GM18502 (cell line): ENCODE results near the gene DDX49.

Experiments used
- ATAC-seq: cut with Tn5 transposase; IDR thresholded peaks from one replicate; pipeline ENCODE4 v1.9.1; 2021; ENCODE audit warnings: mild to moderate bottlenecking; ENCODE audit not compliant: unreplicated experiment, poor library complexity

DDX49 gene

DNA sequence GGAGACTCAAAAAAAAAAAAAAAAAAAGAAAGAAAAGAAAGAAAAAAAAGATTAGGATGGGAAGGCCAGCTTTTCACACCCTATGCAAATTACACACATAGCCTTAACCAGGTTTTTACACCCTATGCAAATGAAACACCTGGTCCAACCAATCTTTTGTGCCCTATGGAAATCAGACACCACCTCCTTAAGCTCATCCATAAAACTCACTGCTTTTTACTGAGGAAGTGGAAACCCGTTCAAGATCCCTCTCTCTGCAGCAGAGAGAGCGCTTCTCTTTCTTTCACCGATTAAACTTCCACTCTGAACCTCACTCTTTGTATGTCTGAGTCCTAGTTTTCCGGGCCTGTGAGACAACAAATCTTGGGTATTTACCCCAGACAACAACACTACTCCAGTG, 46.8 kb downstream of the DDX49 start:
- no peak for ATAC-seq

DNA sequence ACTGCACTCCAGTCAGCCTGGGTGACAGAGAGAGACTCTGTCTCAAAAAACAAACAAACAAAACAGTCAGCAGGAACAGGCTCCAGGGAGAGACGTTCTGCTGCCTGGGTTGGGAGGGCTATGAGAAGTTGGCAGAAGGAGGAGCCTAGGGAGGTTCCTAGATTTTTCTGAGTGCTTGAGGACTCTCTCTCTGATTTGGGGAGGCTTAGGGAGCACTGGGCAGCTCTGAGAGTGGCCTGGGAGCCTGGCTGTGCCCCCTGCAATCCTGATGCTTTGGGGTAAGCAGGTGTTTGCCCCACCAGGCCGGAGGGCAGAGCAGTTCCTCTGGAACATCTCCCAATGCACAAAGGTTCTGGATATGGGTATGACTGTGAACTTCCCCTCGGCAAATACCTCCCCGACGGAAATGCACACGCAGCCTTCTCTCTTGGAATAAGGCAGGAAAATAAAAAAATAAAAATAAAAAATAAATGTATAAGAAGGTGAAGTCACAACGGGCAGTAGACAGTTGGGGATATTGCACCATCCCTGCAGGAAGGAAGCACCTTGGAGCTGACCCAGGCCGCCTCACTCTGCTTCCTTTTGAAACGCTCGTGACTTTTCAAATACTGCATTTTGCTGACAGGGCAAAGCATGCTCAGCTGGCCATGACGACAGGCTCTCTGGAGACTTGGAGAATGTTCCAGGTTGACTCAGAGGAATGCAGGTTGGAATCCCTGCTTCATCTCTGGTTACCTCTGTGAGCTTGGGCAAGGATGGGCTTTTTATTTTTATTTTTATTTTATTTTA, 48.0 kb downstream of the DDX49 start:
- no peak for ATAC-seq

GRCh38 chr19:18969931-18970659, 50.6 kb downstream of the DDX49 start:
- ATAC-seq, result no peak

GRCh38 chr19:18972301-18972811, 52.8 kb downstream of the DDX49 start:
- no peak for ATAC-seq

GRCh38 chr19:18972851-18973250, 53.3 kb downstream of the DDX49 start:
- ATAC-seq, result no peak

DNA sequence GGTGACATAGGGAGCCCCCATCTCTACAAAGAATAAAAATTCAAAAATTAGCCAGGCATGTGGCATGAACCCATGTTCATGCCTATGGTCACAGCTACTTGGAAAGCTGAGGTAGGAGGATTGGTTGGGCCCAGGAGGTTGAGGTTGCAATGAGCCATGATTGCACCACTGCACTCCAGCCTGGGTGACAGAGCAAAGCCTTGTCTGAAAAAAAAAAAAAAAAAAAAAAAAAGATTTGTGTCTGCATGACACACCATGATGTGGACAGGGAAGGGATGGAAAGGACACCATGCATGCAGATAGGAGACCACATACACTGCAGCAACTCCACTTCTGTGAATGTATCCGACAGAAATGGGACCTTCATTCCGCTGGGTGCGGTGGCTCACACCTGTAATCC, 55.5 kb downstream of the DDX49 start:
- no peak for ATAC-seq

GRCh38 chr19:18975869-18976268, 56.4 kb downstream of the DDX49 start:
- ATAC-seq, result no peak
